HepG2 (cell line): ENCODE results near the gene NUTF2. TPM values are rescaled to one million over a fixed set of nuclear protein-coding genes. Genes with fewer than 3 reads are reported as not detected.
A peak's percentile ranks its signal among the peaks of the same experiment; 100 is the strongest.

Experiments used
- CREBL2 ChIP-seq: sonication (generic); formaldehyde crosslinking; IDR thresholded peaks from 2 replicates; pipeline ENCODE4 v1.8.1; 2023; ENCODE audit warnings: missing genetic modification reagents, mild to moderate bottlenecking, borderline replicate concordance
- FUBP1 ChIP-seq: sonication (generic); formaldehyde crosslinking; IDR thresholded peaks from 2 replicates; pipeline ENCODE4 v1.5.1; 2020; ENCODE audit warnings: missing genetic modification reagents, mild to moderate bottlenecking, borderline replicate concordance
- HNF1A ChIP-seq, 2 experiments: sonication (generic) in 1 of 2; formaldehyde crosslinking in 1 of 2; IDR thresholded peaks; 2 replicates each; pipeline versions ENCODE4 v1.4.0 to v1.6.1; 2016 to 2020; ENCODE audit warnings: borderline replicate concordance in 1 of 2, low read depth in 1 of 2, mild to moderate bottlenecking in 1 of 2, missing genetic modification reagents in 1 of 2
- KLF15 ChIP-seq: sonication (generic); formaldehyde crosslinking; IDR thresholded peaks from 2 replicates; pipeline ENCODE4 v1.8.1; 2023; ENCODE audit warnings: borderline replicate concordance, mild to moderate bottlenecking, inconsistent platforms, missing genetic modification reagents, mixed read lengths
- NR2C2 ChIP-seq: sonication (generic); formaldehyde crosslinking; IDR thresholded peaks from 2 replicates; pipeline ENCODE4 v1.4.0; 2020; ENCODE audit warnings: missing genetic modification reagents, mild to moderate bottlenecking, moderate library complexity, borderline replicate concordance
- PREB ChIP-seq: sonication (generic); formaldehyde crosslinking; IDR thresholded peaks from 2 replicates; pipeline ENCODE4 v1.4.0; 2020; ENCODE audit warnings: missing genetic modification reagents
- SIN3B ChIP-seq: fragments of 150-350 bp; IDR thresholded peaks from 2 replicates; pipeline ENCODE4 v1.6.1; 2014; ENCODE audit warnings: low read length
- TAF1 ChIP-seq: sonication (generic); formaldehyde crosslinking; IDR thresholded peaks from 2 replicates; pipeline ENCODE4 v1.4.0; 2020; ENCODE audit warnings: missing genetic modification reagents
- ZBTB39 ChIP-seq: sonication (generic); formaldehyde crosslinking; IDR thresholded peaks from 2 replicates; pipeline ENCODE4 v1.5.0; 2020; ENCODE audit warnings: missing genetic modification reagents
- ZNF33B ChIP-seq: sonication (generic); formaldehyde crosslinking; IDR thresholded peaks from 2 replicates; pipeline ENCODE4 v1.5.1; 2020; ENCODE audit warnings: mild to moderate bottlenecking, missing genetic modification reagents
- ZNF431 ChIP-seq: sonication (generic); formaldehyde crosslinking; IDR thresholded peaks from 2 replicates; pipeline ENCODE4 v1.9.0; 2022; ENCODE audit warnings: missing genetic modification reagents, low read depth, mild to moderate bottlenecking, borderline replicate concordance
- ZNF512B ChIP-seq: sonication (generic); formaldehyde crosslinking; IDR thresholded peaks from 2 replicates; pipeline ENCODE4 v1.5.1; 2020; ENCODE audit warnings: missing genetic modification reagents, mild to moderate bottlenecking, borderline replicate concordance
- ZNF562 ChIP-seq: sonication (generic); formaldehyde crosslinking; IDR thresholded peaks from 2 replicates; pipeline ENCODE4 v1.8.0; 2022; ENCODE audit warnings: missing genetic modification reagents, borderline replicate concordance
- polyA plus RNA-seq, 8 experiments: library from polyadenylated mRNA; depleted of rRNA in 3 of 8; stranded (reverse) in 7 of 8; unstranded in 1 of 8; fragments of >200 nt; fragmentation: Illumina TruSeq in 4 of 8; extraction: Trizol in 4 of 8; gene quantifications; 2 replicates each; pipeline versions ENCODE4 v1.2.1 to v1.2.3, GENCODE V29; 2011 to 2016; ENCODE audit warnings: low read depth in 4 of 8, missing spikeins in 1 of 8, mixed read lengths in 1 of 8; ENCODE audit not compliant: insufficient read depth in 1 of 8
- total RNA-seq, 5 experiments: library from RNA; depleted of rRNA; stranded (reverse); fragments of >200 nt; fragmentation: Illumina TruSeq; extraction: Trizol; gene quantifications; 2 replicates each; pipeline ENCODE4 v1.2.3, GENCODE V29; 2016; ENCODE audit warnings: low read depth in 1 of 5

NUTF2 gene
- total and polyA plus RNA-seq, 2 of the 13 experiments (the other 11 are each of a cell fraction or from before 2014, with no cell fraction given) = 168 to 214 TPM

GRCh38 chr16:67806428-67807147, 40.1 kb upstream of the NUTF2 start, which contains the start of the genes RANBP10 and TSNAXIP1 (continued):
- TF ChIP-seq HNF1A (IDR thresholded peaks at IDR 0.05; ENCODE audit: low read depth) (peak; percentile 43; the same call in 1 of the 2 replicates), HNF1A (CRISPR knock-in tag; IDR thresholded peaks at IDR 0.05; ENCODE audit: borderline replicate concordance) (peak; percentile 2; the same call in 1 of the 2 replicates), ZNF562 (no peak), TAF1 (CRISPR knock-in tag) (peak; percentile 100), PREB (CRISPR knock-in tag) (no peak), KLF15 (CRISPR knock-in tag) (no peak), ZBTB39 (CRISPR knock-in tag) (peak; percentile 16; the same call in 1 of the 2 replicates), ZNF512B (CRISPR knock-in tag) (no peak), ZNF33B (CRISPR knock-in tag) (peak; percentile 81), NR2C2 (CRISPR knock-in tag) (peak; percentile 94), CREBL2 (CRISPR knock-in tag) (no peak), ZNF431 (CRISPR knock-in tag) (no peak; the same call in 1 of the 2 replicates), FUBP1 (CRISPR knock-in tag) (no peak), SIN3B (peak; percentile 54; the same call in 1 of the 2 replicates)
